GM10847 (cell line): ENCODE data around the gene HEMK1.

Experiments used
- POLR2A ChIP-seq: IDR thresholded peaks from 2 replicates; pipeline ENCODE4 v1.6.1; 2011; ENCODE audit not compliant: insufficient read length; ENCODE audit errors: extremely low read depth

The HEMK1 gene

GRCh38 chr3:50568947-50569749, at the start of gene HEMK1:
Gene HEMK1 (plus strand): TSS chr3:50569522. CDS start chr3:50571105, 1,583 bp downstream.
- TF ChIP-seq POLR2A: peak; percentile 36

- no peak for TF ChIP-seq POLR2A
Observed at GRCh38 chr3:50520849-50521248, 48.5 kb upstream of the HEMK1 start.

GRCh38 chr3:50521572-50521971, 47.8 kb upstream of the HEMK1 start:
- no peak for TF ChIP-seq POLR2A

GRCh38 chr3:50523279-50523811, 46.0 kb upstream of the HEMK1 start:
- no peak for TF ChIP-seq POLR2A

GRCh38 chr3:50524746-50525145, 44.6 kb upstream of the HEMK1 start:
- no peak for TF ChIP-seq POLR2A

- TF ChIP-seq POLR2A: no peak
Observed at GRCh38 chr3:50525191-50525910, 44.0 kb upstream of the HEMK1 start.

GRCh38 chr3:50525987-50526386, 43.3 kb upstream of the HEMK1 start:
- TF ChIP-seq POLR2A: no peak

- TF ChIP-seq POLR2A: no peak
Observed at GRCh38 chr3:50530001-50530970, 39.0 kb upstream of the HEMK1 start.

- no peak for TF ChIP-seq POLR2A
Observed at GRCh38 chr3:50531201-50531600, 38.1 kb upstream of the HEMK1 start.

GRCh38 chr3:50532062-50532705, 37.1 kb upstream of the HEMK1 start:
- no peak for TF ChIP-seq POLR2A

- no peak for TF ChIP-seq POLR2A
Observed at GRCh38 chr3:50533316-50533715, 36.0 kb upstream of the HEMK1 start.

GRCh38 chr3:50533807-50534461, 35.4 kb upstream of the HEMK1 start:
- TF ChIP-seq POLR2A: no peak

- TF ChIP-seq POLR2A: no peak
Observed at GRCh38 chr3:50534681-50535330, 34.5 kb upstream of the HEMK1 start.
